GM12891 (cell line): Measurements from ENCODE around the gene SULT2B1.

ENCODE experiments used
- POLR2A ChIP-seq: IDR thresholded peaks from 2 replicates; pipeline ENCODE4 v1.6.1; 2011; ENCODE audit warnings: low read depth, low read length, control low read depth
- POLR2AphosphoS5 ChIP-seq: IDR thresholded peaks from 2 replicates; pipeline ENCODE4 v1.6.1; 2011; ENCODE audit warnings: low read depth, low read length, control low read depth
- SPI1 ChIP-seq: IDR thresholded peaks from 2 replicates; pipeline ENCODE4 v1.6.1; 2011; ENCODE audit warnings: low read depth, low read length, control low read depth
- TAF1 ChIP-seq: IDR thresholded peaks from 2 replicates; pipeline ENCODE4 v1.6.1; 2011; ENCODE audit warnings: low read depth, low read length, control low read depth

DNA sequence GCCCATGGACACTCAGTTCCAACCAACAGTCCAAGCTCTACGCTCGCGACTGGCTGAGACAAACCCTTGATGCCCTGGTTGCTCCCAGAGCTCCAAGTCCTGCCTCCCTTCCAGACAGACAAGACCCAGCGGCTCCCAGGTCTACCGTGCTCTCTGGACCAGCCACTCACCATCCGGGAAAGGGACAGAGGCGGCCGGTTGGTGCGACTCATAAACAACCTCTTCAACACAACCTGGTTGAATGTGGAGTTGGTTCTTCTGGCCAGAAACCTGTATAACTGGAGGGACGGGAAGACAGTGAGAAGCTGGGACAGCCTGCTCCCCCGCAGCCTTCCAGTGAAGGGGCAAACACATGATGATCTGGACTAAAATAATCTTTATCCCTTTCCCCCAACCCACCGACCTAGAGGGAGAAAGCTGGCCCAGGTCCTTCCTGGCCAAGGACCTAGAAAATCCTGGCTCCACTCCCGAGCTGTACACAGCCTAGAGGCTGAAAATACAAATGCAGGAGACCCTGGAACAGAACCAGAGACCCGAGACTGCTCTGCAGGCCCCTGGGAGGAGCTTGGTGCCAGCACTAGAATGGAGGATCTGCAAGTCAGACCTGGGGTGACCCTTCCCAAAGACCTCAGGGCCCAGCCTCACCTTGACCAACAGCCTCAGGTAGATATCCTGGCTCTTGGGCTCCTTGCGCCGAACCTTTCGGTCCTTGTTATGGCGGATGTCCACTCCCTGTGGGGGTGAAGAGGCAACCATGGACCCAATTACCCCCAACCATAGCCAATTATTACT lies 65.4 kb downstream of the SULT2B1 start:
- TF ChIP-seq POLR2A (no peak), TAF1 (no peak), POLR2AphosphoS5 (no peak), SPI1 (no peak)
